C4-2B (cell line): Measurements from ENCODE around the gene ACAD11.
"Not testable (repeated sequence)": the region's sequence is repeated elsewhere in the genome, so short reads cannot be mapped to it uniquely, and the experiment has no call there.

Experiments used
- H3K27ac ChIP-seq: fragments of 450-650 bp; 2 replicates; pipeline ENCODE4 v1.5.1; 2017
- ZFX ChIP-seq: fragments of 450-650 bp; IDR thresholded peaks from 2 replicates; pipeline ENCODE4 v1.6.1; 2017
- TF ChIP-seq, protein P1 (sequence below): fragments of 450-650 bp; conservative IDR thresholded peaks from 2 replicates; pipeline ENCODE4 v1.5.1; 2017; ENCODE audit warnings: mild to moderate bottlenecking

Gene ACAD11

DNA sequence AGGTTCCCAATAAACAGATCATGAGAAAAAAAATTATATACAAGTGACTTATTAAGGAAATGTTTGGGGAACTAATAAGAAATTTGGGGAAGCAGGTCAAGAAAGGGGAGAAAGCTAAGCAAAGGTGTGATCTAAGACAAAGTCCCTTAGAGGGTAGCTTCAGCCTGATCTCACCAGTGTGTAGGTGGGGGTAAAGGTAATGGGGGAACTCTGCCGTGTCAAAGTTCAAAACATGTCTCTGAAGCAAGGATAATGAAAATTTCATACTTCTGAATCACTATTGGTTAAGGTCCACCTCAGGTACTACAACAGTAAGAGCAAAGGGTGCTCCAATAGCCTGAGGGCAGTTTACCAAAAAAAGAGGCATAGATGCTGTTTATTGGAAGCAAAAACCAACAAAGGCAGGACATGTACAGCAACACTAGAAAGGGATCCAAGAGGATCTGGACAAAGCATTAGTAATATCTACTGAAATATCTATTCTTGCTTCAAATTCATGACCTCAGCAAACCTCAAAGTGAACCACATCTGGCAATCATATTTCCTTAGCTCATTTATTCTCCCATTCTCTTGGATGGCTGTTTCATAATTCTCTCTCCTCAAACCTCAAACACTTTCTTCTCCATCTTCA is 6.9 kb downstream of the ACAD11 start:
- TF ChIP-seq ZFX, result no peak
- TF ChIP-seq, protein P1, sequence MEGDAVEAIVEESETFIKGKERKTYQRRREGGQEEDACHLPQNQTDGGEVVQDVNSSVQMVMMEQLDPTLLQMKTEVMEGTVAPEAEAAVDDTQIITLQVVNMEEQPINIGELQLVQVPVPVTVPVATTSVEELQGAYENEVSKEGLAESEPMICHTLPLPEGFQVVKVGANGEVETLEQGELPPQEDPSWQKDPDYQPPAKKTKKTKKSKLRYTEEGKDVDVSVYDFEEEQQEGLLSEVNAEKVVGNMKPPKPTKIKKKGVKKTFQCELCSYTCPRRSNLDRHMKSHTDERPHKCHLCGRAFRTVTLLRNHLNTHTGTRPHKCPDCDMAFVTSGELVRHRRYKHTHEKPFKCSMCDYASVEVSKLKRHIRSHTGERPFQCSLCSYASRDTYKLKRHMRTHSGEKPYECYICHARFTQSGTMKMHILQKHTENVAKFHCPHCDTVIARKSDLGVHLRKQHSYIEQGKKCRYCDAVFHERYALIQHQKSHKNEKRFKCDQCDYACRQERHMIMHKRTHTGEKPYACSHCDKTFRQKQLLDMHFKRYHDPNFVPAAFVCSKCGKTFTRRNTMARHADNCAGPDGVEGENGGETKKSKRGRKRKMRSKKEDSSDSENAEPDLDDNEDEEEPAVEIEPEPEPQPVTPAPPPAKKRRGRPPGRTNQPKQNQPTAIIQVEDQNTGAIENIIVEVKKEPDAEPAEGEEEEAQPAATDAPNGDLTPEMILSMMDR, result no peak
- H3K27ac ChIP-seq, result no peak overlapping the region

DNA sequence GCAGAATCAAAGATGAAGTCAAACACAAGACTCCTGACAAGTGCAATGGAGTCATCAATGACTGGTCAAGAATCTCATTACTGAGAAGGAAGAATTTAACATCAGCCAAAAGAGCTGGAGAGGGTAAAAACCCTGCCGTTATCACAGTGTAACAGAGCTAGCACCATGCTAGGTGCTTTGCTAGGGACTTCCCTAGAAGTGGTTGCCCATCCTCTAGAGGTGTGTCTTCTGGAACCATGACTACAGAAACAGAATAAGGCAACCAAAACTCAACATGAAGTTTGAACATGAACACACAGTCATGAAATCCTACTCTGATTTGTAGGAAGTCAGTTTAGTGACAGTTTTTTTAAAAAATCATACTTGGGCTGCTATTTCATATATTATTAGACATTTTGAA is 9.5 kb downstream of the ACAD11 start:
- TF ChIP-seq ZFX, result no peak
- TF ChIP-seq, protein P1, result no peak
- no peak overlapping the region for H3K27ac ChIP-seq

DNA sequence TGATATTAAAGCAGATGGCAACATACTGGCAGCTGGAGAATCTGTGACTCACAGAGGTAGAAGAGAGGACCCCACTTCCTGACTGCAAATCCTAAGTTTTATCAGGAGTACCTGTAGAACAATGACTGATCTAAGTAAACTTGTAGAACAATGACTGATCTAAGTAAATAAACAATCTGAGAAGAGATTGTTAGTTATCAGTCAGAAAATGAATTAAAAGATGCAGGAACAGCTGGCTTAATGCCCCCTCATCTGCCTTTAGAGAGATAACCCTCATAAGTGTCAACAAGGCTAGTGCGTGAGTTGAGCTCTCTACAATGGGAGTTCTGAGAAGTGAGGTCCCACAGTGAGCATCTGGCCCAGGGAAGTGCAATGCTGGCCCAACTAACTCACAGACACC is 14.6 kb downstream of the ACAD11 start:
- TF ChIP-seq, protein P1, result no peak
- no peak for TF ChIP-seq ZFX
- no peak overlapping the region for H3K27ac ChIP-seq

DNA sequence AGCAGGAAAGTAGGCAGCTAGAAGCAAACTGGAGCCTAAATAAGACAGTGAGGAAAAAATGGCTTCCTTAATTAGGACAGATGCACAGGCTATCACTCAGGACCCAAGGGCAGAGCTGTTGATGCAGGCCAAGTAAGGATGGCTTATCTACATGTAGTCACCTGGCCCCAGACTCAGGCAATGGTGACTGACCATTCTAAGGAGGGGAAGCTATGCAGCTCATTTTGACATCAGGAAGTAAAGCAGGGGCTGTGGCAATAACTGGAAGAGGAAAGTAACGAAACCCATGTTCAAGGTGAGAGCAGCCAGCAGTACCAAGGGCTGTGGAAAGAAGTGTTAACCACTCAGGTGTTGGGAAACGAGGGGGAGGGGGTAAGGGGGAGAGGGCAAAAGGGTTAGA is 16.2 kb downstream of the ACAD11 start:
- TF ChIP-seq, protein P1, result no peak
- TF ChIP-seq ZFX, result no peak
- no peak overlapping the region for H3K27ac ChIP-seq

DNA sequence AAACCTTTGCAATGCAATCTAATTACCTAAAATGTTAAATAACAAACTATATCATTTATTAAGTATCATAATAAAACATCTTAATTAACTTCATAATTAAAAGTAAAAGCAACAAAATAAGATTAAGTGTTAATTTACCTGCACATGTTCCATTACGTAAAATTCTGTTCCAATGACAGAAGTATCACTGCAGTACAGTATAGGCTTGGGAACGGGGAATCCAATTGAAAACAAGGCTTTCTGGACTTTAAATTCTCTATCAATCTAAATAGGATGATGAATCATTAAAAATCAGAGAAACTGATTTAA is 17.1 kb downstream of the ACAD11 start:
- TF ChIP-seq, protein P1, result peak; percentile 76
- TF ChIP-seq ZFX, result no peak
- no peak overlapping the region for H3K27ac ChIP-seq

DNA sequence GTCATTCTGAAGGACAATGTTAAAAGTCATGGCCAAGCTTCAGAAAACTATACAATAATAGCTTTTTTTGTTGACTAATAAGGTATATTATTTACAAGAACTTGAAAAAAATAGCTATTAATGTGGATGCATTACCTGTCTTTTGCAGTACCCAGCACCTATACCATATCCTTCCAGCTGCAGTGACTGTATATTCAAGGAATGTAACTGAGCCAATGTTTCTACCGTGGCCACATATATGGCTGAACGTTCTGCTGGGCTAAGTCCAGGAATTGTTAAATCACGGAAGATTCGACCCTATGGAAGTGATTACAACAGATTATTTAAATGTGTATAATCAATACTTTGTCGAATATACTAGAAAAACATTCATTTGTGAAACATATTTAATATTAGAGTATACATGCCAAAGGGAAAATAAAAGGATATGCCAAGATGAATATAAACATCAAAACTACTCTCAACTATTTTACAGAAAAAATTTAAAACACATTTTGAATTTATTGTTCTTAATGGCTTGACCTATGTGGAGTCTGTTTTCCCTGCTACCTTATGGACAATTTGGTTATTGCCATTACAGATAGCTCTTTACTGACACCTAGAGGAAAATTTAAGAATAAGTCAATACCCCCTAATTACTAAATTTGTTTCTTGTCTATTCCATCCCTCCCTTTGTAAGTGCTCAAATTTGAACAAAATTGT is 17.6 kb downstream of the ACAD11 start:
- TF ChIP-seq ZFX, result no peak
- TF ChIP-seq, protein P1, result peak; percentile 95
- H3K27ac ChIP-seq, result no peak overlapping the region

DNA sequence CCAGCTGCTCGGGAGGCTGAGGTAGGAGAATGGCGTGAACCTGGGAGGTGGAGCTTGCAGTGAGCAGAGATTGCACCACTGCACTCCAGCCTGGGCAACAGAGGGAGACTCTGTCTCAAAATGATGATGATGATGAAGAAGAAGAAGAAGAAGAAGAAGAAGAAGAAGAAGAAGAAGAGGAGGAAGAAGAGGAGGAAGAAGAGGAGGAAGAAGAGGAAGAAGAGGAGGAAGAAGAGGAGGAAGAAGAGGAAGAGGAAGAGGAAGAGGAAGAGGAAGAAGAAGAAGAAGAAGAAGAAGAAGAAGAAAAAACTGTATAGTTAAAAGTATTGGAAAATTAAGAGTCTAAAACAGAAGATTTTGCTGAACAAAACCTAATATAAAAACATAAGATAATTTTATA is 18.2 kb downstream of the ACAD11 start:
- H3K27ac ChIP-seq, result not testable (repeated sequence)

DNA sequence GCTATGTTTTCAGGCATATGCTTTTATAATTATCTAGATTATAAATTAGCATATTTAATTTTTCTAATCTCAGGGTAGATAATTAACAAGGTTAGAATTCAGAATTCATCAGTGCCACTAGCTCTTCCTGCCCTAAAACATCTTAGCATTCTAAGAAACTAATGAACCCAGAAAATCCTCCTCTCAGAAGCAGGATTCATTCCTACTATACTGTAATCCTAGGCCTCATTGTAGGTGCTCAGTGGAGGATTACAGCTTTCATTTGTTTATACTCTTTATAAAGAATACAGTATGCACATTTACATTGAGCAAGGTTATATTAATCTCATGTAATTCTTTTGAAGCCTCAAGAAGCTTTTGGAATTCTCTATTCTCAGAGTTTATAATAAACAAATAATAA is 20.9 kb downstream of the ACAD11 start:
- H3K27ac ChIP-seq, result no peak overlapping the region
- TF ChIP-seq, protein P1, result no peak
- TF ChIP-seq ZFX, result no peak
